GM19193 (cell line): Measurements from ENCODE around the gene ARL3.
A peak's percentile ranks its signal among the peaks of the same experiment; 100 is the strongest.

Experiments used
- POLR2A ChIP-seq: IDR thresholded peaks from 4 replicates; pipeline ENCODE4 v1.6.1; 2011; ENCODE audit not compliant: insufficient read depth, insufficient read length; ENCODE audit errors: extremely low read depth

ARL3 gene

GRCh38 chr10:102669206-102670064 lies 44.8 kb downstream of the ARL3 start:
- no peak for TF ChIP-seq POLR2A

- TF ChIP-seq POLR2A, result no peak
Observed at GRCh38 chr10:102668326-102669107, 45.7 kb downstream of the ARL3 start.

- TF ChIP-seq POLR2A, result no peak
Observed at GRCh38 chr10:102665904-102666509, 48.2 kb downstream of the ARL3 start.

GRCh38 chr10:102661658-102662028 lies 52.6 kb downstream of the ARL3 start:
- no peak for TF ChIP-seq POLR2A

GRCh38 chr10:102660888-102661657 lies 53.1 kb downstream of the ARL3 start:
- peak; percentile 45 for TF ChIP-seq POLR2A

GRCh38 chr10:102658802-102659201 lies 55.4 kb downstream of the ARL3 start:
- no peak for TF ChIP-seq POLR2A

GRCh38 chr10:102657984-102658724 lies 56.0 kb downstream of the ARL3 start:
- no peak for TF ChIP-seq POLR2A

GRCh38 chr10:102657451-102657850 lies 56.7 kb downstream of the ARL3 start:
- TF ChIP-seq POLR2A, result no peak

- TF ChIP-seq POLR2A, result no peak
Observed at GRCh38 chr10:102656791-102657371, 57.3 kb downstream of the ARL3 start.

- no peak for TF ChIP-seq POLR2A
Observed at GRCh38 chr10:102656026-102656425, 58.2 kb downstream of the ARL3 start.

- TF ChIP-seq POLR2A, result no peak
Observed at GRCh38 chr10:102654969-102655368, 59.2 kb downstream of the ARL3 start.

- no peak for TF ChIP-seq POLR2A
Observed at GRCh38 chr10:102654566-102654965, 59.6 kb downstream of the ARL3 start.

- TF ChIP-seq POLR2A, result no peak
Observed at GRCh38 chr10:102653060-102653459, 61.1 kb downstream of the ARL3 start.
